ENCODE results near the gene HIPK2. TPM values are rescaled to one million over a fixed set of nuclear protein-coding genes. Genes with fewer than 3 reads are reported as not detected.

The HIPK2 gene
- total and polyA plus RNA-seq, 2 donors (not counting 3 experiments of a cell fraction or from before 2014, with no cell fraction given), result 9.0 to 43.8 TPM

- Histone ChIP-seq H3K9me3 (replicated peaks; ENCODE audit: control insufficient read depth, insufficient read depth, low read length) (no peaks in the 10 kb centered on the region), H3K36me3 (ENCODE audit: control insufficient read depth in 2 of 2, extremely low read depth in 1 of 2, insufficient read depth in 2 of 2, low read length in 2 of 2) (peaks cover 14 to 22% of the 10 kb centered on the region in 2 experiments), H4K20me1 (replicated peaks; ENCODE audit: control insufficient read depth, extremely low read depth, insufficient read depth, low read length) (no peaks in the 10 kb centered on the region), H2AFZ (ENCODE audit: low read depth, low read length) (no peak overlapping the region), H3K4me3 (replicated peaks in 1 of 3; ENCODE audit: insufficient read depth in 1 of 3, low read depth in 1 of 3, low read length in 3 of 3) (no peak overlapping the region), H3K79me2 (ENCODE audit: control insufficient read depth, insufficient read depth, low read length) (no peaks in the 10 kb centered on the region), H3K27ac (ENCODE audit: insufficient read depth, low read depth, low read length) (no peak overlapping the region), H3K4me1 (ENCODE audit: control insufficient read depth, extremely low read depth, insufficient read depth, low read length) (no peaks in the 10 kb centered on the region), H3K9ac (replicated peaks; ENCODE audit: extremely low read depth, insufficient read depth, low read length) (no peak overlapping the region), H3K9me1 (replicated peaks; ENCODE audit: control insufficient read depth, extremely low read depth, insufficient read depth, low read length) (no peaks in the 10 kb centered on the region), H3K27me3 (ENCODE audit: control insufficient read depth in 2 of 2, insufficient read depth in 2 of 2, low read length in 2 of 2) (no peaks in the 10 kb centered on the region), H3K4me2 (ENCODE audit: insufficient read depth, low read length) (no peak overlapping the region)
- POLR2A ChIA-PET, result no interaction called here
- dilution Hi-C loops (cut with MboI; ENCODE audit: extremely low pct_ligation_motif_present, low sequenced_read_pairs) (no loop called here), intact Hi-C loops (cut with micrococcal nuclease) (no loop called here)
- CTCF ChIA-PET, result no interaction called here
- TF ChIP-seq GATA2 (IDR thresholded peaks at IDR 0.05; ENCODE audit: insufficient read depth, insufficient read length, low read depth, low read length) (no peak), MAX (IDR thresholded peaks at IDR 0.05; ENCODE audit: insufficient read depth, insufficient read length) (no peak), JUN (IDR thresholded peaks at IDR 0.05; ENCODE audit: borderline replicate concordance, insufficient read depth, insufficient read length, low read depth) (no peak), FOS (IDR thresholded peaks at IDR 0.05; ENCODE audit: borderline replicate concordance, insufficient read depth, low read length) (no peak), MYC (IDR thresholded peaks at IDR 0.05; ENCODE audit: low read depth, low read length) (no peak), CTCF (IDR thresholded peaks at IDR 0.05; ENCODE audit: extremely low read depth in 1 of 2, insufficient read depth in 1 of 2, low read depth in 1 of 2, low read length in 2 of 2) (no peak), POLR2AphosphoS5 (IDR thresholded peaks at IDR 0.05; ENCODE audit: insufficient read depth, low read depth, low read length) (no peak), EZH2 (IDR thresholded peaks at IDR 0.05; ENCODE audit: borderline replicate concordance, low read depth, low read length, severe bottlenecking) (no peak), POLR2A (IDR thresholded peaks at IDR 0.05; ENCODE audit: low read depth, low read length) (no peak)
- FAIRE-seq (no peak), DNase-seq (ENCODE audit: low read depth, low spot score) (no peak)
- BruUV-seq (replicated peaks), result no TSS peak
These were observed 151.0 kb downstream of the HIPK2 start for GRCh38 chr7:139626817-139627216.

All from endothelial cell of umbilical vein (primary cell).